Inflammatory macrophage (primary cell): ENCODE measurements around the gene HILPDA.

ENCODE experiments used
- DNase-seq, 2 donors: peaks; one replicate each; pipeline ENCODE4 v3.0.0-alpha.2; 2020 to 2022
- total RNA-seq, 18 experiments: gene quantifications; one replicate each; lab custom pipeline; 2026; ENCODE audit warnings: mixed read lengths in 6 of 18, inconsistent platforms in 2 of 18; lab: John Stamatoyannopoulos, UW

HILPDA gene, protein sequence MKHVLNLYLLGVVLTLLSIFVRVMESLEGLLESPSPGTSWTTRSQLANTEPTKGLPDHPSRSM
- total RNA-seq, result 1.5 to 9.9 (median 4.6) reads per million in 18 experiments

DNA sequence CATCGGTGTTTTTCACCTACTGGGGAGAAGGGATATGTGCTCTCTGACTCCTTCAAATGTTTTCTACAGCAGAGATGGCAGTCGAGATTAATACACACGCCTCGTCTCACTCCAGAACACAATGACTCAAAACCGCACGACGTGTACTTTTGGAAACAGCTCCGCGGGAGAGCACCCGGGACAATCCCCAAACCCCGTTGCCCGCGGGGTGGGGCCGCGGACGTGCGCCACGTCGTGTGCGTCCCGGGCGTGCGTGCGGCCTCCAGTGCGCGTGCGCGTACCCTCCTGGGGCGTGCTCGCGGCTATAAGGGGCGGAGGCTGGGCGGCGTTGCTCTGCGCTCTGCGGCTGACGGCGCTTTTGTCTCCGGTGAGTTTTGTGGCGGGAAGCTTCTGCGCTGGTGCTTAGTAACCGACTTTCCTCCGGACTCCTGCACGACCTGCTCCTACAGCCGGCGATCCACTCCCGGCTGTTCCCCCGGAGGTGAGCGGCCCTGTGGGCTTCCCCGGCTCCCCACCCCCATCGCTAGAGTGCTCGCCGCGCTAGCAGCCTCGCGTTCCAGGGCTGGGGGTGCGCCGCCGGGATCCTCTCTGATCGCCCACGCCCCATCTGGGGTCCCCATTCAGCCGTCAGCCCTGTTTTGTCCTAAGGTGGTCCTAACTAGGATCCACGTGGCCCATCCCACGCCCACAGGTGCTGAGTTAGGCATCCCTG is at the start of gene HILPDA:
Gene HILPDA, plus strand, starts transcription at position 336 of the 712 bp plus-strand sequence. CDS start 1,391 bp downstream, outside the sequence.
- DNase-seq, result peak; percentile 95 to 97

DNA sequence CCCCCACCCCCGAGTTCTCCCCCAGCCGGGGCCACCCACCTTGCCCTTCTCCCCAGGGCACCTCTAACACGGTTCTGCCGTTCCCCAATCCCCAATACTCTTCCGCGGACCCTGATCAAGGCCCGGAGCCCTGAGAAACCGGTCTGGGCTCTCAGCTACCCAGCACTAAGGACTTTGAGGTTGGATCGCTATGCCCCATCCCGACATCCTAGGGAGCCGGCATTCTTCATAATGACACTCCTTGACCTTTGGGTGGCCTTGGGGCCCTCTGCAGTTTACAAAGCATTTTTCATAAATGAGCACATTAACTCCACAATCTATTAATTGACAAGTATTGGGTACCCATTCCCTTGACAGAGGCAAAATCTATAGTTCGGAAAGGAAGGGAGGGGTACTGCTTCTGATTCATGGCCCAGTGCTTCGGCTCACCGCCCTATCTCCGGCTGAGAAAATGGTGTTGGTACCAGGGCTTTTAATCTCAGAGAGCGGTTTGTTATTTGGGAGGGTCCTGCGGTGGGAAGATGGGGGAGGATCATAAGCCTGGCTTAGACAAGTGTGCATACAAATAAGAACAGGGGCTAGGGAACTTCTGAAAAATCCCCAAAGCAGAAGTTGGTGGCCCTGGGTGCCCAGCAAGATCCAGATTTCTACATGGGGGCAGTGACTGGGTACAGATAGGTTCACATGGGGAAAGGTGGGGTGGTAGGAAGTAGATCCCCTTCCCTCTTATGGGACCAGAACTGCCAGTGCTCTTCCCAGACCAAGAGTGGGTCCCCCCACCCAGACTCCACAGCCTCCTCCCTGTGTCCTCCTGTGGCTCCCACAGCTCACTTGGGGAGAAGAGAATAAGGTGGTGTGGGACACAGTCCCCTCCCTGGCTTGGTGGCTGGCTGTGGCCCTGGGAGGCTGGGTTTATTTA is 49.1 kb upstream of the HILPDA start:
- peak; percentile 59 to 63 for DNase-seq

DNA sequence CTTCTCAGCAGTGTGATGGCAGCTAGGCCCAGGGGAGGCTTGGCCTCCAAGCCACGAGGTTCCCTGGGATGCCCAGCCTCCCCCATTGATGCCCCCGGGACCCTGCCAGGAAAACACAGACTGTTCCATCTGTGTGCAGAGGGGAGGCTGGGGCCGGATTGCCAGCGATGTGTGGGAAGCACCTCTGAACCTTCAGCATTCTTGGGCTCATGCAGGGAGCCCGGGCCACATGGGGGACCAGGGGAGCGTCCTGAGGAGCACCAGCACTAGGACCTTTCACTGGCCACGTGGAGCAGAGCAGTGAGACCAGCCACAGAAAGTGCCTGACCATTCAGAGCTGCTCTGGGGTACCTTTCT is 48.5 kb upstream of the HILPDA start:
- no peak for DNase-seq

DNA sequence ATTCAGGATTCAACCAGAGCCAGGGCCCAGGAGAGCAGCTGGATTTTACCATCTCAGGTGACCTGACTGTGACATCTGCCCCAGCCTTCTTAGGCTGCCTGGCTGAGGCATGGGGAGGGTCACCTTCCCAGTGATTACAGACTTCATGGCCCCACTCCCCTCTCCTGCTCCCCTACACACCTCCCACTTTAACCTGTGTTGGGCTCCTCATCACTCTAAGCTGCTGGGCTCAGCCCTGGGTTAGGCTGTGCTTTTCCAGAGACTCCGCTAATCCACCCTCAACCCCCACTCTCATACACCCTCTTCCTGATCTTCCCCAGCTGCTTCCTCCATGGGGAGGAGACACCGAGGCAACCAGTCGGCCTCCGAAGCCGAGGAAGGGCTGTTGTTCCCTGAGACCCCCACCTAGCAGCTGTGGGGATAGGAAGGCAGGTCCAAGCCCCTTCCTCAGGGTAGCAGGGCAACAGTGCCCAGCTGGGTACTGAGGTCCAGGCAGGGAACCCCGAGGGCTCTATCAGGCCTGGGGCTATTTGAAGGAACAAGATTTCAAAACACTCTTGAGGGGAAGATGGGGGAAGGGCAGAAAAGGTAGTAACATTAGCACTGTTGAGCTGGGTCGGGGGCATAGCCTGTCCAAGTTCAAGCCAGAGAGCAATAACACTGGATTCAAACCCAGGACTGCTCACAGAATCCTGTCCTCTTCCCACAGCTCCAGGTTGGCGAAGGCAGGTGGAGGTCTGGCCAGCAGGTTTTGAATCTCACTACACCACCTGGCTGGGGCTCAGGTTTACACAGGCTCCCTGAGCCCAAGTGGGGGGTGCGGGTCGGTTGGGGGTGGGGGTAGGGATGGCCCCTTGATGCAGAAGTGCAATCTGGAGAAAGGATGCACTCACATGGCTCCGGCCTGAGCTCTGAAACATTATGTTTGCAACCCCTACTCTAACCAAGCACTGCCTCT is 47.6 kb upstream of the HILPDA start:
- peak in 1 of 2 donors; percentile 21 for DNase-seq

DNA sequence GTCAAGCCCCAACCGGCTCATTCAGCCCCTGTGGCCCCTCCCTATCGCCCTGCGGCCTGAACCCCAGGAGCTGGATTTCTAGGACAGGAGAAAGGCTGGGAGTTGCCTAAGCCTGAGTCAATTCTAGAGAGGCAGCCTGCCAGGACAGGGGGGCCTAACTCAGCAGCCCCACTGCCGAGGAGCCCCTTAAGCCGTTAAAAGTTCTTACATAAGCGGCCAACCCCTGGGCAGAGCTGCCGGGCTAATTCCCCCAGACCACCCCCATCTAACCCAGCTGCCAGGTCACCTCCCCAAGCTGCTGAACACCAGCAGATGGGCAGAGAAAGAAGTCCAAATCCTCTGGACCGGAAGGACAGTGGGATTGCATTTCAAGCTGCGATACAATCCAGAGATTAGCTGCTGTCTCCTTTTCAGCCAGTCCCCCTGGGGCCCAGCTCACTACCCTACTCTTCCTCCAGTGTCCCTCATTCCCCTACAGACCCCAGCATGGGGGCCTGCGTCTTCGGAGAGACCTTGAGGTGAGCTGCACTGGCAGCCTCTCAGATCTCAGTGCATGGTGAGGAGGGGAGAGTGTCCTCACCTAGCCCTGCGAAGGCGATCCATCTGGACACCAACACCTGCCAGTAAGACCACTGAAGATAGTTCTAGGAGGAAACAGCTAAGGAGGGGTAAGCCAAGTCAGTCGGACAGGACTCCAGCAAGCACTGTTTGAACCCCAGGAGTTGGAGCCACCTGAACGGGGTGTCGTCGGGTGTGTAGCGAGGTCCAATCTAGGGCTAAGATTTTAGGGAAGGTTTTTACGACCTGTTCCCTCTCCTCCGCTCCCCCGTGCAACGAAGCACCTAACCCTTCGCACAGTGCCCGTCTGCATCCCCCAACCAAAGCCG is 46.7 kb upstream of the HILPDA start:
- peak in 1 of 2 donors; percentile 12 for DNase-seq

DNA sequence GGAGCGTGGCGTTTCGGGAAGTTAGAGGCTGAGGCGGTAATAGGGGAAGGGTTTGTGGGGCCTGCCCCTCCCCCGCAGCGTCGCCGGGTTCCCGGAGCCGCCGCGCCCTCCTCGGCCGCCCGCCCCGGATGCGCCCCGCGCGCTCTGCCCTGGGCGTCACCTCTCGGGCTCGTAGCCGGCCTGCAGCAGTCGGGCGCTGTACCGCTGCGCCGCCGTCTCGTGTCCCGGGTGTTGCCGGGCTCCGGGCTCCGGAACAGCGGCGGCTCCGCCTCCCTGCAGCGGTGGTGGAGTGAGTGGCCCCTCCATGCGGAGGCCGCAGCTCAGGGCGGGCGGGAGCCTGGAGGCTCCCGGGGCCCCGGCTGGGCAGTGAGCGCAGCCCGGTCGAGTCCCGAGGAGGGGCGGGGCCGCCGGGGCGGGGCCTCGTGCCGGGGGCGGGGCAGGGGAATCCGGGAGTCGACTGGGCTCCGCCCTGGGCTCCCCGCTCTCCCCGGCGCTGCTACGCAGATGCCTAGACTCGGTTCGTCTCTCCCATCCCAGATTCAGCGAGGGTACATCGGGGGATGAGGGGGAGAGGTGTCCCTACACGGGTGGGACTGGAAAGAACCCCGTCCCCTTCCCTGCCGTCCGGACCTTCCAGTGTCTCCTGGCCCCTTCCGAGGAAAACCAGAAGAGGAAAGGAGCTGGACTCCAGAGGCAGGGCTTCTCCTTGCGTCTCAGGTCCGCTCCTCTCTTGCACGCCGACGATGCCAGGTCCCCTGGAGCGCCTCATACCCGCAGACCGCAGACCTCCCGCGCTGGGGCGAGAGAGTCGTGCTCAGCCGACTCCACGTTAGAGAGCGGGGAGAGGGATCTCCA is 45.9 kb upstream of the HILPDA start, which contains the start of gene IMPDH1:
Gene IMPDH1, minus strand, starts transcription at position 387 of the 855 bp plus-strand sequence. Its CDS starts 81 bp downstream, at position 306.
- peak; percentile 88 to 90 for DNase-seq

DNA sequence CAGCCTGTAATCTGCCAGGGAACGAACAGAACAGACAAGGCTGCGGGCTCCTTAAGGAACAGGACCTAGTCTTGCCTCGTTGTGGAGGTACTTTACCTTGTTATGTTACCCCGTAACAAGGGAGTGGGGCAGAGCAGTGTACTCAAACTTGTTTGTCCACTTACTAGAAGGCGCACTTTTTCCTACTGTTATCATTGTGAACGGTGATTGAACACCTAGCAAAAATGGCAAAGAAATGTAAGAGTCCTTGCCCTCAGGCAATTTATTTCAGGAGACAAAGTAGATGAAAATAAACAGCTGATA is 45.3 kb upstream of the HILPDA start:
- DNase-seq, result no peak

DNA sequence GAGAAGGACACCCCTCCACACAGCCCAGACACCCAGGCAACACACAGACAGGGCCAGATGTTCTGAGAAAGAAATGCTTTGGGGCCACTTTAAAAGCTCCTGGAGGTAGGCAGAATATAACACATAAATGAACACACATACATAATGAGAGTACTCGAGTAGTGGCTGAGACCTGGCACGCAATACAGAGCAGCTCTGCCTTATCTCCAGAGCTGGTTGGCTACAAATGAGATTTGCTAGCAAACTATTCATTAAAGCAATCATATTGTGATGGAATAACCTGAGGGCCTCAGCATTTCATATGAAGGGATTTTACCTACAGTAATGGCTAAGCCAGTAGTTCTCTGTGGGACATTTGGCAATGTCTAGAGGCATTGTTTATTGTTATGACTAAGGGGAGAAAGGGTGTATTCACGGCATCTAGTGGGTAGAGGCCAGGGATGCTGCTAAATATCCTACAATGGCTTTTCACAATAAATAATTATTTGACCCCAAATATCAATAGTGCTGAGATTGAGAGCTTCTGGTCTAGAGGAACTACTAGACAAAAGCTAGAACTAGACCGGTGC is 40.4 kb upstream of the HILPDA start:
- no peak for DNase-seq

DNA sequence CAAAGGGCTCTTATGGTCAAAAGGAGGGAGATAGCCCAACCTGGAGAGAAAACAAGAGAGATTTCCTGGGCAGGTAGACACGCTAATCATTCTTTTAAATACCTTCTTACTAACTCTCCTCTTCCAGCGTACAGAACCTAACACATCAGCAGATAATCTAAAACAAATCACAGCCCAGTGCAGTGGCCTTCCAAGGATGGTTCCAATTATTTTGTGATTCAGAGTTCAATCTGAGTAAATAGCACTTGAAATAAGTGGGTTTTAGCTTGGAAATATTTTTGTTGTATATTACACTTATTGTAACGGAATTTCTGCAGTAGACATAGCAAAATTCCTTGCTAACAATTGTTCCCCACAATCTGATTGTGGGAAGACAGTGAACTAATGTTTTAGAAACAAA is 38.6 kb upstream of the HILPDA start:
- DNase-seq, result no peak

DNA sequence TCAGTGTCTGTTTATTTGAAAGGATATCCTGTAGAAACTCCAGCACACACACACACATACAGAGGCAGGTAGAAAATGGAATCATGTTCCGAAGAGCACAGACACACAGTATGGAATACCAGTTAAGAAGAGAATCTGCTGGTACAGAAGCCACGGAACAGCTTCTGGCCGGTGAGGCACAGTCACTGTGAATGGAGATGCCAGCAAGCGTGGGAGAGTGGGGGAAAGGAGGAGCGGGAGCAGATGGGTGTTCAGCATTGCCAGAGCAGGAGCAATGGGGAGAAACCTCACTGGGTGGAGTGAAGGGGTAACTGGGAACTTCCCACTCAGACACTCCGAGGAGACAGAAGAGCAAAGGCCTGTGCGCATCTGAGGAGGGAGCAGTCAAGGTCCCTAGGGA is 36.4 kb upstream of the HILPDA start:
- no peak for DNase-seq

DNA sequence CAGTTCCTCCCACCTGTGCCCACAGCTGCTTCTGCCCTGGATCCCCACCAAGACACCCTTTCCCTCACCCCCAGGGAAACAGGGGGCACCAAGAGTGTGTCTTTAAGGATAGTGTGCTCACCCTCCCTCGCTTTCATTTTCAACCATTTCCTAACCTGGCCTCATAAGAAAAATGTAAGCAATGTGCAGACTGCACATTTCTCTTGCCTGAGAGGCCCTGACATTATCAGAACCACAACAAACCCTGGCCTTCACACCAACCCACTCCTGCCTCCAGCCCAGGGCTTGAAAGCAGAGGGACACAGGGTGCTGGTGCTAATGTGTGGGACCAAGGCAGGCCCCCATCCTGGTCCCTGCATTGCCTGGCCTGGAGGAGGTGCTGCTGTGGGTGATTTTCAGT is 34.9 kb upstream of the HILPDA start:
- DNase-seq, result no peak

DNA sequence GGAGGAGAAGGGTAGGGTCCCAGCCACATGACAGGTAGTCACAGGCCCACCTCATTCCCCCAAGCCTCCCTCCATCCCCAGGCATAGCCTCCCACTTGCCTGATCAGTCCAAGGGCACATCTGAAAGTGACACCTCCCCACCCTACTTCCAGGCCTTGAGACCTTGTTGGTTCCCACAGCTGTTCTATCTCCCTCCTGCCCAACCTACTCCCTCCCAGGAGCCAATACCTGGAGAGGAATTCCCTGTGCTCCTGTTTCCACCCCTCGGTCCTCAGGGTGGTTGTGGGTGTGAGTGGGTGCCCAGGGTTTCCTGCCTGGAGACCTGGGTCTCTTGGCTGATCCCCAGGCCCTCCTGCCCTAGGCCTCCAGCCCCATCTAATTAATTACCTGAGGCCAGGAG is 34.3 kb upstream of the HILPDA start:
- no peak for DNase-seq

DNA sequence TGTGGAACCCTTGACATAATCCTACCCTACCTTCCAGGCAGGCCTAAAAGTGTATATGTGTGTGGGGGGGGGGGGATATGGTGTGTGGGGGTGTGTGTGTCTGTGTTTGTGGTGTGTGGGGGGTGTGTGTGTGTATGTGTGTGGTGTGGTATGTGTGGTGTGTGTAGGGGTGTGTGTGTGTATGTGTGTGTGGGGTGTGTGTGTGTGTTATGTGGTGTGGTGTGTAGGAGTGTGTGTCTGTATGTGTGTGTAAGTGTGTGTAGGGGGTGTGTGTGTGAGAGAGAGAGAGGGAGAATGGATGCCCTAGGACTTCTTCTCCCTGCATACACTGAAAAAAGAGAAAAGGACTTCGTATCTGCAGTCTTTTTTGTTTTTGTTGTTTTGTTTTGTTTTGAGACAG is 33.6 kb upstream of the HILPDA start:
- no peak for DNase-seq

DNA sequence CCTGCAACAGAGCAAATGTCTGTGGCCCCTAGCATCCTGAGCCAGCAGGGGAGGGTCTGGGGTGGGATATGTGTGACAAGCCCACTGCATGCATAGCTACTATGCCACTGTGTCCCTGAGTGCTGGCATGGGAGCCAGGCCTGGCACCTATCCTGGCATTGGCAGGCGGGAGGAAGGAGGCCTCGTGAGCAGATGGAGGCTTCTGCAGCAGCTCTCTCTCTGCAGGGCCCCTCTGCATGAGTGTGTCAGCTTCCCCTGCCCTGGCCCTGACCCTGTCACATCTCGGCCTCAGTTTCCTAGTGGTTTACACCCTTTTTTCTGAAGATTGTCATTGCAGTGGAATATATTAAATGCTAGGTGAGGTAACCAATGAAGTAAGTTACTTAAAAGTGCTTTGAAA is 32.8 kb upstream of the HILPDA start:
- DNase-seq, result no peak

DNA sequence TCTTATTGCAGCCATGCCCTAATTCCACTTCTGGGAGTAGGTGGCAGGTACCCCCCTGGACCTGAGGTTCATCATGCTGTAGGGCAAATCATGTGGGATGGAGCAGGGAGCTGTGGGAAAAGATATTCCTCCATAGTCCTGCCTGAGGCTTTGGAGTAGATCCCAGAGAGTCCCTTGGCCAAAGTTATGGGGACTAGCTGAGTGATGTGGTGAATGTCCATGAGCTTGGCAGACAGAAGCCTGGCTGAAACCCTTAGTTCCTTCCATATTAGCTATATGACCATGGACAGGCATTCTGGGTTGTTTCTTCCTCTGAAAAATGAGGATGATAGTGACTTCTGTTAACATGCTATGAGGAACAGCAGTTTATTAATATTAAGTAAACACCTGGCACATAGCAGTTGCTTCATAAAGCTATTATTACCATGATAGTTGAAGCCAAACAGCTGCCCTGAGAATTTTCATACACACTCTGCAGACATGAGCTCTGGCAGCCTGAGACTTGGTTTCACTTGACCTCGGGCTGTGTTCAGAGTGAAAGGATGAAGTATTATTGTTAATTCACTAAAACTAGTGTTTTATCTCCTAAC is 30.9 kb upstream of the HILPDA start:
- DNase-seq, result no peak

DNA sequence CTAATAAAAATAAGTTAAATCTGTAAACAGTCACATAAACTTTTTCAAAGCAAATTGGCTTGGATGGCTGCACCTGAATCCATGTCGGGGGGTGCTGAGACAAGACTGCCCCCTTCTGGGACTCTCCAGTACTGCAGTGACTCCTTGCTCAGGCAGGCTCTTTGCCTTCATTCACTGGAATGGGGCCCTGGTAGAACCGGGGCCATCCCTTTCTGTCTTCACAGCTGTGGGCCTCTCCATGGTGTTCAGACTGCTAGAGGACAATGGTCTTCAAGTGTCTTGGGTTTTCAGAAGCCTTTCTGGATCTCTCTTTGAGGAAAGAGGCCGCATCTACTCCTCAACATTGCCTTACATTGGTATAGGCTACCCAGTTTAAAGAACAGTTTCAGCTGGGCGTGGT is 29.8 kb upstream of the HILPDA start:
- peak; percentile 76 to 79 for DNase-seq

DNA sequence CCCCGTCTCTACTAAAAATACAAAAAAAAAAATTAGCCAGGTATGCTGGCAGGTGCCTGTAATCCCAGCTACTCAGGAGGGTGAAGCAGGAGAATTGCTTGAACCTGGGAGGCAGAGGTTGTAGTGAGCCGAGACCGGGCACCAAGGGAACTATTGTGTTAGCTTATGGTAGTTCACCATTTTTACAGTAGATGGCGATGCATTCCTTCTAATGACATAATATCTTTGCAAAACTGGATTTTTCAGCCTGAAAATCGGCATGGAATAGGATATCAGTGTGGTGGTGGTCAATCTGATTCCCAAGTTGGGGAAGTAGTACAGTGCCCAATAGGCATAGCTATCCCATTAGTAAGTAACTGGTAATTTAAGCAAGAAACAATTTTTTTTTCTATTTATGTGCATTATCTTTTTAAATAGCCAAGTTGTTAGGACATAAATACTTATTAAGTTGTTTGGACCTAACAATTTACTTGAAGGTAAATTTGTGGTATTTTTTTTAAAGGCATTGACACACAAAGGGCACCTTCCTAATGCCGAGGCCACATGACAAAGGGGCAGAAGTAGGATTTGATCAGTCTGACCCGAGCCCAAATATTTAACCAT is 28.3 kb upstream of the HILPDA start:
- DNase-seq, result peak; percentile 57 to 80

DNA sequence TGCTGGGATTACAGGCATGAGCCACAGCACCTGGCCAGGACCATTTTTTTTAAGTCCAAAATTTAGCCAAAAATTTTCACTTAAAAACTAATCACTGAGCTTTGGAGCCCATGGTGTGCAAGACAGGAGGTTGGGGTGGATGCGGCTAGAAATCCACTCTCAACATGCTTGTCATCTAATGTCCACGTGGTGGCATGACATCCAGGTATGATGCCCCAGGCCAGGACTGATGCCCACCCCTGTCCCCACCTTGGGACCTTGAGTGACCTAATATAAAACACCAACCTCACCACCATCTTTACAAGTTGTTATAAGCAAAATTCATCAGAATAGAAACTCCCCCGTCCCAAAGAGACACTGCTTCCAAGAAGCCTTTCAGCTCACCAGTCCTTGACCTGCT is 25.5 kb upstream of the HILPDA start:
- DNase-seq, result no peak

DNA sequence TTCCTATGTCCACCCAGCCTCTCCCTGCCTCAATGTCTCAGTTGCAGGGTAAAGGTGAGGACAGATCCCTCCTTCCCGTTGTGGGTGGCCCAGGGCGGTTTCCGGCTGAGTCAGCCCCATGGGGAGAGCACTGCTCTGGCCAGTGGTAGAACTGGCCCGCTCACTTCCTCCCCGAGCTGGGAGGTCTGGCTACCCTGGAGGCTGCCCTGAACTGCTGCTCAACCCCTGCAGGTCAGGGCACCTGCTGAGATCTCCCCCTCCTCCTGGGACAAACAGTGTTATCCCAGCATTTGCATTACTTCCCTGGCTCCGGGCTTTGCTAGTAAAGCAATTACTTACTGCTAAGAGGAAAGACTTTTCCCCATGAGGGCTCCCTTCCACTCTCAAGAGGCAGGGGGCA is 24.5 kb upstream of the HILPDA start:
- peak; percentile 18 to 48 for DNase-seq
